Activated T-helper 1 cell treated with anti-CD3 and anti-CD28 coated beads, Interleukin-12 subunit alpha, Interleukin-12 subunit beta, Interleukin-2, Interleukin-4 antibody, amounts not matched to agents 30 ng/mL and 10 ng/mL and 1 ng/mL, durations not matched to agents 14 hours and 24 hours and 36 hours (primary cell): ENCODE data around the gene GTF2IRD2. TPM values are rescaled to one million over a fixed set of nuclear protein-coding genes. Genes with fewer than 3 reads are reported as not detected.
"Not testable (repeated sequence)": the region's sequence is repeated elsewhere in the genome, so short reads cannot be mapped to it uniquely, and the experiment has no call there.

ENCODE experiments used
- DNase-seq: peaks from one replicate; pipeline ENCODE4 v3.0.0; 2021; ENCODE audit warnings: low spot score
- H3K27ac Mint-ChIP-seq: one replicate; pipeline ENCODE4 v1.8.0; 2021; ENCODE audit warnings: mild to moderate bottlenecking, mixed read lengths
- H3K27me3 Mint-ChIP-seq: one replicate; pipeline ENCODE4 v1.8.0; 2022; ENCODE audit warnings: mild to moderate bottlenecking, moderate library complexity, mixed read lengths; ENCODE audit not compliant: insufficient read depth
- H3K36me3 Mint-ChIP-seq: one replicate; pipeline ENCODE4 v1.8.0; 2021; ENCODE audit warnings: low read depth, mixed read lengths
- H3K4me1 Mint-ChIP-seq: one replicate; pipeline ENCODE4 v1.8.0; 2021; ENCODE audit warnings: low read depth, mixed read lengths
- H3K4me3 Mint-ChIP-seq: one replicate; pipeline ENCODE4 v1.8.0; 2021; ENCODE audit warnings: mild to moderate bottlenecking, moderate library complexity, mixed read lengths
- H3K9me3 Mint-ChIP-seq: one replicate; pipeline ENCODE4 v1.8.0; 2021; ENCODE audit warnings: mixed read lengths
- intact Hi-C: fragments of 100-400 bp; cut with micrococcal nuclease; formaldehyde crosslinking; loops from one replicate; pipeline ENCODE4 v1.15.1; 2024
- total RNA-seq: library from RNA; stranded (reverse); gene quantifications from 2 replicates; pipeline ENCODE4 v1.2.3, GENCODE V29; 2022

GTF2IRD2 gene
- 8.5 and 8.6 TPM in 2 replicates for total RNA-seq

DNA sequence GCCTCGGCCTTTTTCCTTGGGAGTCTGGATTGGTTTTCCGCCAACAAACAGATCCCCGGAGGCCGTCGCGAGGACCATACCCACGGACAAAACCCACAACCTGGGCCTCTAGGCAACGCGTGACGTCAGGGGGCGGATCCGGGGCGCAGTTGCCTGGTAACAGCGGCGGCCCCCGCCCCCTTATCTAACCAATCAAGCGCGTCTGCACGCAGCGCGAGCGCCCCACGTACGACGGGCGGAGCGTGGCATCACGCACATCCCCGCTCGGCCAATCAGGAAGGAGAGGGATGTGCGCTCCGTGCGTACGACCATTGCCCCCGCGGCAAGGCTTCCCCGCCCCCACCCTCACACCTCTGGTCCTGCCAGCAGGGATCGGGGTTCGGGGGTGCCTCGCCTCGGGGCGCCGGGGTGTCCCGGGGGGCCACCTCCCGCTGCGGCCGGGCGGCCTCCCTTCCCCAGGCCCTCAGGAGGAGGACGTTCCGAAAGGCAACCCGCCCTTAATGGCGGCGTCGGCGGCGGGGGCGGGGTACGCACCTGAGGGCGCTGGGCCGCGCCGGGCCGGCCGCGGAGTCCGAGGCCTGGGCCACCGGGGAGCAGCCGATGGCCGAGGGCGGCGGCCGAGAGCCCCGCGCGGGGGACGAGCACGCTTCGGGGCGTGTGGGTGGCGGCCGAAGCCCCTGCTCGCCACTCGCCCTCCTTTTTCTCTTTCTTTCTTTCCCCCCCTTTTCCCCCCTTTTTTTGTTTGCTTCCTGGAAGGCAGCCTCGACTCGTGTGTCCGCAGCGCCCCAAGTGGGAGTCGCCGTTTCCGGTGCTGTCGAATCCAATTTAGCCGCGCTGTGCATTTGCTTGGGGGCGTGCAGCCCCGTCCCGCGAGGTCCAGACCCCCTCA is at the start of gene GTF2IRD2:
Gene GTF2IRD2 (minus strand): TSS at position 773 of the 889 bp plus-strand sequence. CDS start 15,227 bp downstream, outside the sequence.
- peak; percentile 68 for DNase-seq
- H3K27ac Mint-ChIP-seq, result peak within 1 kb of the TSS; percentile 73
- intact Hi-C loops, result not testable (repeated sequence)

DNA sequence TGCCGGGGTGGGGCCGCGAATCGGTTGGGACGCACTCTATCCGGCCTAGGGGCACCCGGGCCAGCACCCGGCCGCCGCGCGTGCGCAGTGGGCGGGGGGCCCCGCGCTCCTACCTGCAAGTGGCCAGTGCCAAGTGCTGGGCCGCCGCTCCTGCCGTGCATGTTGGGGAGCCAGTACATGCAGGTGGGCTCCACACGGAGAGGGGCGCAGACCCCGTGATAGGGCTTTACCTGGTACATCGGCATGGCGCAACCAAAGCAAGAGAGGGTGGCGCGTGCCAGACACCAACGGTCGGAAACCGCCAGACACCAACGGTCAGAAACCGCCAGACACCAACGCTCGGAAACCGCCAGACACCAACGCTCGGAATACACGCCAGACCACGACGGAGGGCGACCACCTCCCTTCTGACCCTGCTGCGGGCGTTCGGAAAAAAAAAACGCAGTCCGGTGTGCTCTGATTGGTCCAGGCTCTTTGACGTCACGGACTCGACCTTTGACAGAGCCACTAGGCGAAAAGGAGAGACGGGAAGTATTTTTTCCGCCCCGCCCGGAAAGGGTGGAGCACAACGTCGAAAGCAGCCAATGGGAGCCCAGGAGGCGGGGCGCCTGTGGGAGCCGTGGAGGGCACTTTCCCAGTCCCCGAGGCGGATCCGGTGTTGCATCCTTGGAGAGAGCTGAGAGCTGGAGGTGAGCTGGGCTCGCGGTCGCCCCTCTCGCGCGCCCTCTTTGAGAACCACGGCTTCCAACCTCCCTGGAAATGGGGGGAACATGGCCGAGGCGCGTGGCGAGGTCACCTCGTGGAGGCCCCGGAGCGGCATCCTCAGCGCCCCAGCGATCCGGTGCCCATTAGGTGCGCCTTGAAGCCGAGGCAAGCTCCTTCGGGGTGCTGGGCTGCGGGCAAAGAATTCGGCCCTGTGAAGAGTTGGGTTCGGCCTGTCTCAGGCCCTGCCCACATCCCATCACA is 39.0 kb upstream of the GTF2IRD2 start:
- intact Hi-C loops, H3K36me3 Mint-ChIP-seq, H3K27me3 Mint-ChIP-seq, H3K4me1 Mint-ChIP-seq, H3K9me3 Mint-ChIP-seq: not testable (repeated sequence)
- DNase-seq, result peak; percentile 88
- H3K27ac Mint-ChIP-seq, result peak overlapping the region; percentile 94
- peak overlapping the region; percentile 84 for H3K4me3 Mint-ChIP-seq

More for the DNA sequence above, at the start of gene GTF2IRD2:
- H3K9me3 Mint-ChIP-seq, H3K27me3 Mint-ChIP-seq, H3K36me3 Mint-ChIP-seq, H3K4me1 Mint-ChIP-seq: not testable (repeated sequence)
- peak within 1 kb of the TSS; percentile 76 for H3K4me3 Mint-ChIP-seq

DNA sequence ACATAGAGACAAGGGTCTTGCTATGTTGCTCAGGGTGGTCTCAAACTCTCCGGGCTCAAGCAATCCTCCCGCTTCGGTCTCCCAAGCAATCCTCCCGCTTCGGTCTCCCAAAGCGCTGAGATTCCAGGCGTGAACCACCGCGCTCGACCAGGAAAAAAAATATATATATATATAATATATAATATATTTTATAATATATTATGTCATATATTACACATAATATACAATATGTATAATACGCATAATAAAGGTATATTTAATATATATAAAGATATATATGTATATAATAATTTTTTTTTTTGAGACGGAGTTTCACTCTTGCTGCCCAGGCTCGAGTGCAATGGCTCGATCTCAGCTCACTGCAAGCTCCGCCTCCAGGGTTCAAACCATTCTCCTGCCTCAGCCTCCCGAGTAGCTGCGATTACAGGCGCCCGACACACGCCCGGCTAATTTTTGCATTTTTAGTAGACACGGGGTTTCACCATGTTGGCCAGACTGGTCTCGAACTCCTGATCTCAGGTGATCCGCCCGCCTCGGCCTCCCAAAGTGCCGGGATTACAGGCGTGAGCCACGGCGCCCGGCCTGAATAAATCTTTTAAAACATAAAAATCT is 38.2 kb upstream of the GTF2IRD2 start:
- H3K9me3 Mint-ChIP-seq, H3K27ac Mint-ChIP-seq, H3K27me3 Mint-ChIP-seq, H3K36me3 Mint-ChIP-seq, intact Hi-C loops, DNase-seq, H3K4me1 Mint-ChIP-seq: not testable (repeated sequence)
- H3K4me3 Mint-ChIP-seq, result peak overlapping the region; percentile 60

DNA sequence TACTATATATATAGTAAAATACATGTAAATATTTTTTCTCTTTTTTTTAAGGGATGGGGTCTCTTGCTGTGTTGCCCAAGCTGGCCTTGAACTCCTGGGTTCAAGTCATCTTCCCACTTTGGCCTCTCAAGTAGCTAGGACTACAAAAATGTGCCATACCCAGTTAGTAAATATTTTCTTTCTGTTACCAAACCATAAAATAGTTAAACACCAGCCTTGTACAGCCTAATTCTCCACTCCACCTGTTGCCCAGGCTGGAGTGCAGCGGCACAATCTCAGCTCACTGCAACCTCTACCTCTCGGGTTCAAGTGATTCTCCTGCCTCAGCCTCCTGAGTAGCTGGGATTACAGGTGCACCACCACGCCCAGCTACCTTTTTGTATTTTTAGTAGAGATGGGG is 33.9 kb upstream of the GTF2IRD2 start:
- H3K4me3 Mint-ChIP-seq, H3K36me3 Mint-ChIP-seq, DNase-seq, H3K27me3 Mint-ChIP-seq, H3K9me3 Mint-ChIP-seq, H3K27ac Mint-ChIP-seq, intact Hi-C loops, H3K4me1 Mint-ChIP-seq: not testable (repeated sequence)

DNA sequence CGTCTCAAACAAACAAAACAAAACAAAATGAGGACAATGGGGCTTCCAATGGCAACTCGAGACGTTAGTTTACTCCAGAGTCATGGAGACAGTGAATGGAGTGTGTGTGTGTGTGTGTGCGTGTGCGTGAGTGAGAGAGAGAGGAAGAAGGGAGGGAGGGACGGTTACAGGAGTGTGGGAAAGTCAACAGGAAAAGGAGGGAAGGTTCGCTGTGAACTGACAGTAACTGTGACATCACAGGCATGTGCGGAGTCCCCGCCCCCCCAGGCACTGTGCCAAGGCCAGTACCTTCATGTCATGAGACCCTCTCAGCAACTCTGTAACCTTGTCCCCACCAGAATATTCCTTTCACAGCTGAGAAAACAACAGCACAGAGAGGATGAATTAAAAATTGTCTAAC is 30.7 kb upstream of the GTF2IRD2 start:
- H3K27me3 Mint-ChIP-seq, H3K27ac Mint-ChIP-seq, DNase-seq, H3K9me3 Mint-ChIP-seq, intact Hi-C loops, H3K4me3 Mint-ChIP-seq, H3K4me1 Mint-ChIP-seq, H3K36me3 Mint-ChIP-seq: not testable (repeated sequence)

DNA sequence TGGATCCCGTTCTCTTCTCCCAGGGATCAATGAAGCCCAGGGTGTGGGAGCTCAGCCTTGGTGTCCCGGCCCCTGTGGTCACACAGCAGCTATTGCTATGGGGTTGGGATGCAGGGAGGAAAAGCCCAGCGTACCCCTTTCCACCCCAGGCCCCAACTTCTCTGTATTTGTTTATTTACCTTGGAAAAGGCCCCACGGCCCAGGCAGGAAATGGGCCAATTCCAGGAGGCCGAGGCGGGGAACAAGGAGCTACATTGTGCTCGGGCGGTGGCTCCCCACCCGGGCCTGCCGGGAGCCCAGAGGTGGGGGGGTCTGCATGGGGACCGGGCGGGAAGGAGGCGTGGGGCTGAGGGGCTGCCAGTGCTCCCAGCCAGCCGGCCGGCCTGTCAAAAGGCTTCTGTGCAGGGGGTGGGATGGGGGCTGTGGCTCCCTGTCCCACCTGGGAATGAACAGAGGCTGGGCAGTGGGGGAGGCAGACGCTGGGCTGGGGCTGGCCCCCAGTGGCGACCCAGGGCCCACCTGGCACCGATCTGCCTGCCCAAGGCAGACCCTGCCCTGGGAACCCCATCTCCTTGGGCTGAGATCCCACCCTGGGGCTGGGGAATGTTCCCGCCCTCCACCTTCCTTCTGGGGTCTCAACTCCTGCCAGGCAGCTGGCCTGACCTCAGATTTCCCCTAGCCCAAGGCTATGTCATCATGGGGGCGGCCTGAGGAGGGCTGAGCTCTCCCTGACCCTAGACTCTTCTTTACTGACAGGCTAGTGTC is 23.5 kb upstream of the GTF2IRD2 start:
- H3K36me3 Mint-ChIP-seq, H3K27ac Mint-ChIP-seq, H3K4me1 Mint-ChIP-seq, intact Hi-C loops, H3K27me3 Mint-ChIP-seq, H3K9me3 Mint-ChIP-seq, H3K4me3 Mint-ChIP-seq, DNase-seq: not testable (repeated sequence)

DNA sequence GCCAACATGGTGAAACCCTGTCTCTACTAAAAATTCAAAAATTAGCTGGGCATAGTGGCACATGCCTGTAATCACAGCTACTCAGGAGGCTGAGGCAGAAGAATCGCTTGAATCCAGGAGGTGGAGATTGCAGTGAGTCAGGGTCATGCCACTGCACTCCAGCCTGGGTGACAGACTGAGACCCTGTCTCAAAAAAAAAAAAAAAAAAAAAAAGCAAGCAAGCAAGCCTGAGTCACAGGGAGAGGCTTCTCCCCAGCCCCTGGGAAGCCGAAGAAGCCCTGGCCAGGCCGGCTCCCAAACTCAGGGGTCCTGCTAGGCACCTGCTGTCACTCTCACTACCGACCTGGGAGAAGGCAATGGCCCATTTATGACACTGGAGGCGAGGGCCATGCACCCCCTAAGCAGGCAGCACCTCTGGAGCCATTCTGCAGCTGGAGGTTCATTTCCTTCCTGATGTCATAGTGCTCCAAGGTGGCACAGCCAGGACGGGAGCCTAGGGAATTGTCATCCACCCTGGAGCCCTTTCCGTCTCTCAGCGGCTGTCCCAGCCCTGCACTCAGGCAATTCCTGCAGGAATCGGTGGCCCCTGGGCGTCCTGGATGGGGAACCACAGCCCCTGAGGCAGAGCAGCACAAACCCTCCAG is 22.8 kb upstream of the GTF2IRD2 start:
- H3K9me3 Mint-ChIP-seq, intact Hi-C loops, H3K27ac Mint-ChIP-seq, H3K4me1 Mint-ChIP-seq, DNase-seq, H3K27me3 Mint-ChIP-seq, H3K4me3 Mint-ChIP-seq, H3K36me3 Mint-ChIP-seq: not testable (repeated sequence)

DNA sequence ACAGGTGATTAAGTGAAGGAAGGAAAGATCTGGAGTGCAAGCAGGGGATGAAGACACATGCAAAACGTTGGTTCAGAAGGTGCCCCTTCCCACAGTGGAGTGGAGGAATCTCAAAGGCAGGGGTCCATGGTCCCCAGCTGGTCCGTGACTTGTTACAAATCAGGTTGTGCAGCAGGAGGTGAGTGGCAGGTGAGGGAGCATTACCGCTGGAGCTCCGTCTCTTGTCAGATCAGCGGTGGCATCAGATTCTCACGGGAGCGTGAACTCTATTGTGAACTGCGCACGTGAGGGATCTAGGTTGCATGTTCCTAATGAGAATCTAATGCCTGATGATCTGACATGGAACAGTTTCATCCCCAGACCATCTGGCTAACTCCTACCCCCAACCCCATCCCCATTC is 21.1 kb upstream of the GTF2IRD2 start:
- DNase-seq, H3K9me3 Mint-ChIP-seq, H3K4me1 Mint-ChIP-seq, intact Hi-C loops, H3K27me3 Mint-ChIP-seq, H3K4me3 Mint-ChIP-seq, H3K27ac Mint-ChIP-seq, H3K36me3 Mint-ChIP-seq: not testable (repeated sequence)

DNA sequence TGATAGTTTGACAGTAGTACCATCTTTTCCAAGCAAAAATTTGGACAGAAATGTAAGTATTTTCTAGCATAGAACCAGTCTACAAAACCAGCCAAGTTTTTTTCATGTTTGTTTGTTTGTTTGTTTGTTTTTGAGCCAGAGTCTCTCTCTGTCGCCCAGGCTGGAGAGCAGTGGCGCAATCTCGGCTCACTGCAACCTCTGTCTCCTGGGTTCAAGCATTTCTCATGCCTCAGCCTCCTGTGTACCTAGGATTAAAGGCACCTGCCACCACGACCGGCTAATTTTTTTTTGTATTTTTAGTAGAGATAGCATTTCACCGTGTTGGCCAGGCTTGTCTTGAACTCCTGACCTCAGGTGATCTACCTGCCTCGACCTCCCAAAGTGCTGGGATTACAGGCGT is 14.4 kb upstream of the GTF2IRD2 start:
- H3K27me3 Mint-ChIP-seq, H3K27ac Mint-ChIP-seq, DNase-seq, H3K4me1 Mint-ChIP-seq, H3K9me3 Mint-ChIP-seq, H3K36me3 Mint-ChIP-seq, H3K4me3 Mint-ChIP-seq: not testable (repeated sequence)
- intact Hi-C loops, result loop anchor here (10.0 kb wide), 1 partner anchor 451 kb away; no protein-coding TSS in a partner anchor

DNA sequence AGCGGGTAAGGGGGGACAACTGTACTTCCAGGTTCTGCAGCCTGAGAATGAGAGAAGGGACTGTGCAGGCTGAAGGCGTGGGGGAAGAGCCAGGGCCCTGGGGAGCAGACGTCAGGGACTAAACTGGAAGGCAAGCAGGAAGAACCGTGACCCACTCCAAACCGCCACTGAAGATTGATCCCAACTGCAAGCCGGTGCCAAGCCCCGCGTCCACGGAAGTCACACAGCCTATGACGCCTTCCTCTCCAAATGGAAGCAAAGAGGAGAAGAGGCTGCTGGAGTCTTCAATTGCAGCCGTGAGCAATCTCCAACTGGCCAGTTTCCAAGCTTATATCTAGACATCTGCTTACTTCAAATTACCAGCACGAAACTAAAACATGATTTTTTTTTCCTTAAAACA is 1.6 kb downstream of the GTF2IRD2 start:
- H3K9me3 Mint-ChIP-seq, intact Hi-C loops, H3K36me3 Mint-ChIP-seq, H3K27me3 Mint-ChIP-seq, H3K27ac Mint-ChIP-seq, H3K4me1 Mint-ChIP-seq, H3K4me3 Mint-ChIP-seq, DNase-seq: not testable (repeated sequence)

DNA sequence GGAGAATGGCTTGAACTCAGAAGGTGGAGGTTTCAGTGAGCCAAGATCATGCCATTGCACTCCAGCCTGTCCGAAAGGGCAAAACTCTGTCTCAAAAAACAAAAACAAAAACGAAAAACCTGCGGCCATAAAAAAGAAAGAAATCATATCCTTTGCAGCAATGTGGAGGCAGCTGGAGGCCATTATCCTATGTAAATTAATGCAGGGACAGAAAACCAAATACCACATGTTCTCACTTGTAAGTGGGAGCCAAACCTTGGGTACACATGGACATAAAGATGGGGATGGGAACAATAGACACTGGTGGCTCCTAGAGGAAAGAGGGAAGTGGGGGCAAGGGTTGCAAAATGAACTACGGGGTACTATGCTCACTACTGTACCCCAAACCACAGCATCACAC is 21.0 kb downstream of the GTF2IRD2 start:
- H3K4me1 Mint-ChIP-seq, H3K27ac Mint-ChIP-seq, H3K36me3 Mint-ChIP-seq, H3K9me3 Mint-ChIP-seq, H3K4me3 Mint-ChIP-seq, H3K27me3 Mint-ChIP-seq, intact Hi-C loops, DNase-seq: not testable (repeated sequence)

DNA sequence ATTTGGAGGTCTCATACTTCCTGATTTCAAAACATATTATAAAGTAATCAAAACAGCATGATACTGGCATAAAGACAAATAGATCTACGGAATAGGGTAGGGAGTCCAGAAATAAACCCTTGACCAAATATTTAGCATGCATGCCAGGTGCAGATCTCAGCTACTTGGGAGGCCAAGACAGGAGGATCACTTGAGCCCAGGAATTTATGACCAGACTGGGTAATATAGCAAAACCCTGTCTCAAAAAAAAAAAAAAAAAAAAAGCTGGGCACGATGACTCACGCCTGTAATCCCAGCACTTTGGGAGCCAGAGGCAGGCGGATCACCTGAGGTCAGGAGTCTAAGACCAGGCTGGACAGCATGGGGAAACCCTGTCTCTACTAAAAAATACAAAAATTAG is 21.4 kb downstream of the GTF2IRD2 start:
- H3K9me3 Mint-ChIP-seq, H3K4me1 Mint-ChIP-seq, DNase-seq, H3K36me3 Mint-ChIP-seq, H3K4me3 Mint-ChIP-seq, intact Hi-C loops, H3K27me3 Mint-ChIP-seq, H3K27ac Mint-ChIP-seq: not testable (repeated sequence)
